IPS-18c (cell line): Measurements from ENCODE around the gene NEMP1.
A peak's percentile ranks its signal among the peaks of the same experiment; 100 is the strongest.

ENCODE experiments used
- H3K4me3 ChIP-seq: 2 replicates; pipeline ENCODE4 v1.7.0; 2013; ENCODE audit warnings: low read depth, mild to moderate bottlenecking, low read length, moderate library complexity; ENCODE audit not compliant: insufficient read depth
- H3K9me3 ChIP-seq: one replicate; pipeline ENCODE4 v1.6.1; 2013; ENCODE audit warnings: mild to moderate bottlenecking, low read length, moderate library complexity; ENCODE audit not compliant: control insufficient read depth, insufficient read depth

NEMP1 gene

GRCh38 chr12:57095440-57095839, 16.8 kb upstream of the NEMP1 start:
- Histone ChIP-seq H3K9me3 (no peaks in the 10 kb centered on the region), H3K4me3 (no peak overlapping the region)

GRCh38 chr12:57094208-57095160, 15.9 kb upstream of the NEMP1 start:
- no peaks in the 10 kb centered on the region for H3K9me3 ChIP-seq
- H3K4me3 ChIP-seq, result no peak overlapping the region

- Histone ChIP-seq H3K4me3 (no peak overlapping the region), H3K9me3 (no peaks in the 10 kb centered on the region)
Measured at GRCh38 chr12:57093415-57094207, 15.0 kb upstream of the NEMP1 start.

- no peaks in the 10 kb centered on the region for H3K9me3 ChIP-seq
- peak overlapping the region; percentile 12; the same call in 1 of the 2 replicates for H3K4me3 ChIP-seq
Measured at GRCh38 chr12:57092876-57093414, 14.4 kb upstream of the NEMP1 start.

GRCh38 chr12:57092529-57092862, 13.9 kb upstream of the NEMP1 start:
- Histone ChIP-seq H3K9me3 (no peaks in the 10 kb centered on the region), H3K4me3 (peak overlapping the region; percentile 12; the same call in 1 of the 2 replicates)

GRCh38 chr12:57091638-57092528, 13.3 kb upstream of the NEMP1 start:
- H3K4me3 ChIP-seq, result no peak overlapping the region
- H3K9me3 ChIP-seq, result no peaks in the 10 kb centered on the region

- no peaks in the 10 kb centered on the region for H3K9me3 ChIP-seq
- H3K4me3 ChIP-seq, result no peak overlapping the region
Measured at GRCh38 chr12:57090924-57091637, 12.5 kb upstream of the NEMP1 start.

- Histone ChIP-seq H3K4me3 (peak overlapping the region; percentile 30; the same call in 1 of the 2 replicates), H3K9me3 (no peaks in the 10 kb centered on the region)
Measured at GRCh38 chr12:57090490-57090889, 11.9 kb upstream of the NEMP1 start.

GRCh38 chr12:57089271-57090245, 11.0 kb upstream of the NEMP1 start:
- H3K9me3 ChIP-seq, result no peaks in the 10 kb centered on the region
- H3K4me3 ChIP-seq, result peak overlapping the region; percentile 84

GRCh38 chr12:57088354-57089270, 10.0 kb upstream of the NEMP1 start, which contains the start of gene NAB2:
Gene NAB2, plus strand, starts transcription at chr12:57089114. Its CDS starts 158 bp downstream, at chr12:57089272.
- Histone ChIP-seq H3K4me3 (peak within 1 kb of the TSS; percentile 84), H3K9me3 (no peaks in the 10 kb centered on the region)

- H3K4me3 ChIP-seq, result peak overlapping the region; percentile 54
Measured at GRCh38 chr12:57087691-57088353, 9.2 kb upstream of the NEMP1 start.

GRCh38 chr12:57087010-57087690, 8.6 kb upstream of the NEMP1 start:
- H3K9me3 ChIP-seq, result no peaks in the 10 kb centered on the region

More at GRCh38 chr12:57087691-57088353, 9.2 kb upstream of the NEMP1 start:
- no peaks in the 10 kb centered on the region for H3K9me3 ChIP-seq

GRCh38 chr12:57086493-57087009, 8.0 kb upstream of the NEMP1 start:
- Histone ChIP-seq H3K9me3 (no peaks in the 10 kb centered on the region), H3K4me3 (peak overlapping the region; percentile 54)

More at GRCh38 chr12:57087010-57087690, 8.6 kb upstream of the NEMP1 start:
- H3K4me3 ChIP-seq, result peak overlapping the region; percentile 54
